Ovary (tissue), 3 donors: ENCODE data around the gene SLC6A6.

Experiments
- CTCF ChIP-seq, 3 donors: fragments of 450-650 bp in 2 of 3; fragments of 200-600 bp in 1 of 3; IDR thresholded peaks; one replicate each; pipeline versions ENCODE4 v1.5.1 to v1.8.0; 2016 to 2022; ENCODE audit warnings: antibody characterized with exemption in 3 of 3, mild to moderate bottlenecking in 1 of 3
- EP300 ChIP-seq: sonication (generic); formaldehyde crosslinking; IDR thresholded peaks from one replicate; pipeline ENCODE4 v1.6.1; 2017; ENCODE audit warnings: antibody characterized with exemption
- POLR2A ChIP-seq: fragments of 450-650 bp; IDR thresholded peaks from one replicate; pipeline ENCODE4 v1.6.1; 2017; ENCODE audit warnings: antibody characterized with exemption, mild to moderate bottlenecking, moderate library complexity
- donor health status: DM: no; HTN: no; CAD: no.

DNA sequence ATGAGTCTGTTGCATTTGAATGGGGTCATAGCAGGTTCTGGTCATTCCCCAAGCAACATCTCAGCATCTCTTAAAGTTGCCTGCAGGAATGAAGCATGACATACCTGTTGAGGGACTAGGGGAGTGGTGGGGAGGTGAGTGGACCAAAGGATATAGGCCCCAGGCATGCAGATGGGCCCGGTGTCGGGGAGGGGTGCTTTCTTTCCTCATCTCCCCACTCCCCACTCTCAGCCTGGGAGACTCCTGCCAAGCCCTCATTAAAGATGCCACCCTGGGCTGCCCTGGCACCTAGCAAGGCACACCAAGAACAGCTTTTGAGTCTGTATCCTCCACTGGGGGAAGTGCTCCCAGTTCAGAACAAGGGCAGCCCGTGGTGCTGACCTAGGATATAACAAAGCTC is 83.6 kb downstream of the SLC6A6 start:
- TF ChIP-seq CTCF (IDR thresholded peaks at IDR 0.05) (no peak), POLR2A (no peak), EP300 (no peak)
